GM12878 (cell line): ENCODE measurements around the gene ZCCHC24. TPM values are rescaled to one million over a fixed set of nuclear protein-coding genes. Genes with fewer than 3 reads are reported as not detected.

Experiments used
- ATAC-seq: fragments of 200-7000 bp; cut with Tn5 transposase; 3 replicates; pipeline ENCODE4 v1.9.1; 2020; ENCODE audit warnings: mild to moderate bottlenecking, moderate library complexity
- BruUV-seq: library from RNA; stranded (reverse); fragments of 400-500 nt; replicated peaks from 2 replicates; lab custom pipeline; 2021; lab: Mats Ljungman, UMichigan
- CTCF ChIA-PET: fragments of 300-600 bp; sonication (Branson Sonifier 250); formaldehyde crosslinking; extraction: SDS; loops from one replicate; lab custom pipeline; 2021; ENCODE audit warnings: inconsistent platforms; lab: Yijun Ruan, JAX
- POLR2A ChIA-PET: fragments of 350-600 bp; formaldehyde crosslinking; extraction: SDS; loops from one replicate; lab custom pipeline; 2021; ENCODE audit warnings: inconsistent platforms; lab: Charles Lee
- RAD21 ChIA-PET: fragments of 300-600 bp; sonication (Branson Sonifier 250); formaldehyde crosslinking; loops from one replicate; lab custom pipeline; 2023; ENCODE audit warnings: antibody characterized with exemption; ENCODE audit not compliant: unreplicated experiment; lab: Charles Lee
- SMC1A ChIA-PET: fragments of 300-600 bp; sonication (Branson Sonifier 250); formaldehyde crosslinking; loops from one replicate; lab custom pipeline; 2023; ENCODE audit not compliant: unreplicated experiment, uncharacterized antibody; lab: Charles Lee
- DNase-seq: peaks from one replicate; pipeline ENCODE4 v3.0.0-alpha.2; 2011; ENCODE audit warnings: low read depth, low spot score
- FAIRE-seq: peaks from 3 replicates; lab custom pipeline; 2011; peaks lifted over from hg19 to GRCh38; lab: Jason Lieb, UNC
- H2AFZ ChIP-seq: 2 replicates; pipeline ENCODE4 v1.6.0; 2011; ENCODE audit warnings: low read depth, low read length, control low read depth; ENCODE audit not compliant: control insufficient read depth
- H3K27ac ChIP-seq: 2 replicates; pipeline ENCODE4 v1.5.1; 2011; ENCODE audit warnings: control low read depth; ENCODE audit not compliant: control insufficient read depth, insufficient read depth
- H3K27me3 ChIP-seq, 2 experiments: replicated peaks in 1 of 2; 2 replicates each; pipeline versions ENCODE4 v1.6.0 to v1.6.1; 2011; ENCODE audit warnings: low read length in 1 of 2; ENCODE audit not compliant: control insufficient read depth in 2 of 2, insufficient read depth in 2 of 2
- H3K36me3 ChIP-seq, 2 experiments: 2 replicates each; pipeline ENCODE4 v1.5.1; 2011; ENCODE audit warnings: low read length in 1 of 2; ENCODE audit not compliant: control insufficient read depth in 2 of 2, insufficient read depth in 2 of 2
- H3K4me1 ChIP-seq: 2 replicates; pipeline ENCODE4 v1.6.1; 2011; ENCODE audit warnings: mild to moderate bottlenecking, low read length, moderate library complexity, mixed read lengths; ENCODE audit not compliant: control insufficient read depth, insufficient read depth
- H3K4me2 ChIP-seq: 2 replicates; pipeline ENCODE4 v1.6.0; 2011; ENCODE audit warnings: control low read depth; ENCODE audit not compliant: control insufficient read depth, insufficient read depth
- H3K4me3 ChIP-seq: fragments of 200-600 bp; sonication (generic); 2 replicates; pipeline ENCODE4 v1.5.1; 2016
- H3K79me2 ChIP-seq: 2 replicates; pipeline ENCODE4 v1.6.0; 2011; ENCODE audit warnings: low read length; ENCODE audit not compliant: control insufficient read depth, insufficient read depth
- H3K9ac ChIP-seq: 2 replicates; pipeline ENCODE4 v1.8.0; 2011; ENCODE audit warnings: low read length, control low read depth, mixed read lengths; ENCODE audit not compliant: control insufficient read depth, insufficient read depth
- H3K9me3 ChIP-seq: replicated peaks from 3 replicates; pipeline ENCODE4 v1.5.1; 2011; ENCODE audit warnings: mild to moderate bottlenecking, low read length; ENCODE audit not compliant: control insufficient read depth, insufficient read depth
- H4K20me1 ChIP-seq: 2 replicates; pipeline ENCODE4 v1.6.0; 2011; ENCODE audit not compliant: control insufficient read depth, insufficient read depth
- BCLAF1 ChIP-seq: fragments of 450-650 bp; IDR thresholded peaks from 2 replicates; pipeline ENCODE4 v1.6.1; 2017; ENCODE audit warnings: antibody characterized with exemption, mild to moderate bottlenecking, moderate library complexity
- CUX1 ChIP-seq: IDR thresholded peaks from 2 replicates; pipeline ENCODE4 v1.6.1; 2012; ENCODE audit warnings: improper control_type of control experiment, low read depth, low read length; ENCODE audit not compliant: insufficient replicate concordance
- HDAC2 ChIP-seq: fragments of 200-600 bp; sonication (generic); IDR thresholded peaks from 2 replicates; pipeline ENCODE4 v1.6.1; 2017
- HDAC6 ChIP-seq: fragments of 200-600 bp; sonication (generic); IDR thresholded peaks from one replicate; pipeline ENCODE4 v1.8.0; 2017; ENCODE audit warnings: antibody characterized with exemption; ENCODE audit not compliant: unreplicated experiment
- HSF1 ChIP-seq: fragments of 150-350 bp; IDR thresholded peaks from 2 replicates; pipeline ENCODE4 v1.6.1; 2014; ENCODE audit warnings: mild to moderate bottlenecking, low read depth, low read length
- KLF5 ChIP-seq: fragments of 450-650 bp; IDR thresholded peaks from 2 replicates; pipeline ENCODE4 v1.6.1; 2014; ENCODE audit warnings: mild to moderate bottlenecking; ENCODE audit not compliant: partially characterized antibody
- MTA2 ChIP-seq: fragments of 450-650 bp; IDR thresholded peaks from 2 replicates; pipeline ENCODE4 v1.6.1; 2016; ENCODE audit warnings: low read depth, mild to moderate bottlenecking, moderate library complexity
- MXI1 ChIP-seq: fragments of 150-350 bp; IDR thresholded peaks from 2 replicates; pipeline ENCODE4 v1.6.1; 2011; ENCODE audit warnings: low read depth, mild to moderate bottlenecking, inconsistent platforms, low read length, improper control_type of control experiment
- NFXL1 ChIP-seq: fragments of 450-650 bp; IDR thresholded peaks from 2 replicates; pipeline ENCODE4 v1.6.1; 2017; ENCODE audit warnings: antibody characterized with exemption, mild to moderate bottlenecking, borderline replicate concordance
- NRF1 ChIP-seq: conservative IDR thresholded peaks from 2 replicates; pipeline ENCODE4 v1.6.1; 2011; ENCODE audit warnings: mild to moderate bottlenecking, low read depth, low read length, improper control_type of control experiment
- SIX5 ChIP-seq: IDR thresholded peaks from 2 replicates; pipeline ENCODE4 v1.6.1; 2011; ENCODE audit warnings: mild to moderate bottlenecking, low read depth, low read length, moderate library complexity; ENCODE audit not compliant: severe bottlenecking
- SRF ChIP-seq, 2 experiments: IDR thresholded peaks; 2 replicates each; pipeline ENCODE4 v1.6.1; 2011; ENCODE audit warnings: low read depth in 2 of 2, low read length in 2 of 2, mild to moderate bottlenecking in 1 of 2, moderate library complexity in 1 of 2
- WRNIP1 ChIP-seq: IDR thresholded peaks from 2 replicates; pipeline ENCODE4 v1.6.1; 2011; ENCODE audit warnings: low read depth, low read length, improper control_type of control experiment, borderline replicate concordance
- ZNF24 ChIP-seq: fragments of 450-650 bp; IDR thresholded peaks from 2 replicates; pipeline ENCODE4 v1.6.1; 2017; ENCODE audit warnings: antibody characterized with exemption, mild to moderate bottlenecking
- WGBS: methylation state at CpG from one replicate; pipeline ENCODE4 v1.1.6; 2016; ENCODE audit warnings: low lambda C conversion rate; ENCODE audit not compliant: insufficient replicate concordance, insufficient coverage; ENCODE audit errors: missing lambda C conversion rate; 5-methylcytosine and 5-hydroxymethylcytosine counted together
- in situ Hi-C: fragments of 300-500 bp; cut with MboI; formaldehyde crosslinking; loops from 9 replicates; pipeline ENCODE4 v1.14.3; 2018; ENCODE audit warnings: mixed read lengths
- intact Hi-C: fragments of 100-400 bp; cut with micrococcal nuclease; formaldehyde crosslinking; loops from one replicate; pipeline ENCODE4 v1.14.2; 2022; ENCODE audit not compliant: unreplicated experiment
- polyA plus RNA-seq, 11 experiments: library from polyadenylated mRNA; depleted of rRNA in 4 of 11; unstranded in 6 of 11; stranded (reverse) in 5 of 11; fragments of >200 nt; fragmentation: Nextera tagmentation in 4 of 11; fragmentation: Illumina TruSeq in 1 of 11; extraction: Ambion mirVana in 4 of 11; extraction: Trizol in 1 of 11; gene quantifications; 1 replicate in 1 of 11; 2 replicates in 10 of 11; pipeline versions ENCODE4 v1.2.1 to v1.2.3, GENCODE V29; 2011 to 2016; ENCODE audit warnings: inconsistent platforms in 2 of 11, missing spikeins in 2 of 11, low read depth in 1 of 11
- total RNA-seq, 4 experiments: library from RNA; depleted of rRNA in 3 of 4; stranded (reverse); fragments of >200 nt in 3 of 4; fragmentation: Illumina TruSeq in 1 of 4; extraction: Trizol in 1 of 4; gene quantifications; 2 replicates each; pipeline versions ENCODE4 v1.2.1 to v1.2.3, GENCODE V29; 2013 to 2021

Gene ZCCHC24
- total and polyA plus RNA-seq, 10 of the 15 experiments (the other 5 are each of a cell fraction or from before 2014, with no cell fraction given): 0.02 to 0.62 (median 0.04) TPM; not detected in 4

- Histone ChIP-seq H4K20me1 (no peaks in the 10 kb centered on the region), H2AFZ (no peak overlapping the region), H3K4me2 (no peak overlapping the region), H3K9ac (no peak overlapping the region), H3K9me3 (no peaks in the 10 kb centered on the region), H3K27me3 (peaks cover 0 to 2% of the 10 kb centered on the region in 2 experiments; a peak in 2 of 4 replicates), H3K36me3 (no peaks in the 10 kb centered on the region), H3K27ac (no peak overlapping the region), H3K4me1 (peaks cover 2% of the 10 kb centered on the region), H3K4me3 (no peak overlapping the region), H3K79me2 (no peaks in the 10 kb centered on the region)
- TF ChIP-seq NFXL1 (no peak), ZNF24 (no peak), HDAC2 (no peak), HSF1 (no peak), SRF (IDR thresholded peaks at IDR 0.05; ENCODE audit: low read depth in 2 of 2, low read length in 2 of 2) (no peak), WRNIP1 (no peak), HDAC6 (no peak), KLF5 (no peak), CUX1 (no peak), MXI1 (no peak), BCLAF1 (no peak), SIX5 (no peak), NRF1 (no peak), MTA2 (no peak)
- 60% methylated on average over 16 of the region's 16 CpGs for WGBS
- ChIA-PET SMC1A (no interaction called here), POLR2A (no interaction called here), RAD21 (no interaction called here), CTCF (no interaction called here)
- in situ Hi-C loops (no loop called here), intact Hi-C loops (no loop called here)
- no peak for ATAC-seq
- no peak for DNase-seq
- FAIRE-seq: no peak
- no TSS peak for BruUV-seq
Measured at GRCh38 chr10:79438021-79438698, 7.3 kb downstream of the ZCCHC24 start.
